NB4 (cell line): ENCODE measurements around the gene SMYD1.

Source experiments
- DNase-seq: peaks from one replicate; pipeline ENCODE4 v3.0.0; 2010; ENCODE audit warnings: low read depth
- H3K4me3 ChIP-seq: one replicate; pipeline ENCODE4 v1.5.1; 2011; ENCODE audit warnings: mild to moderate bottlenecking, low read depth, low read length, moderate library complexity
- MYC ChIP-seq: IDR thresholded peaks from 2 replicates; pipeline ENCODE4 v1.6.1; 2011; ENCODE audit warnings: low read depth, low read length
- POLR2A ChIP-seq: IDR thresholded peaks from 2 replicates; pipeline ENCODE4 v1.6.1; 2011; ENCODE audit warnings: mild to moderate bottlenecking; ENCODE audit not compliant: insufficient read length; ENCODE audit errors: extremely low read depth
- TF ChIP-seq, protein P1 (sequence below): IDR thresholded peaks from 2 replicates; pipeline ENCODE4 v1.6.1; 2011; ENCODE audit warnings: low read depth, low read length
- TF ChIP-seq, protein P2 (sequence below): IDR thresholded peaks from one replicate; pipeline ENCODE4 v1.5.1; 2012; ENCODE audit warnings: low read depth, low read length

The SMYD1 gene

DNA sequence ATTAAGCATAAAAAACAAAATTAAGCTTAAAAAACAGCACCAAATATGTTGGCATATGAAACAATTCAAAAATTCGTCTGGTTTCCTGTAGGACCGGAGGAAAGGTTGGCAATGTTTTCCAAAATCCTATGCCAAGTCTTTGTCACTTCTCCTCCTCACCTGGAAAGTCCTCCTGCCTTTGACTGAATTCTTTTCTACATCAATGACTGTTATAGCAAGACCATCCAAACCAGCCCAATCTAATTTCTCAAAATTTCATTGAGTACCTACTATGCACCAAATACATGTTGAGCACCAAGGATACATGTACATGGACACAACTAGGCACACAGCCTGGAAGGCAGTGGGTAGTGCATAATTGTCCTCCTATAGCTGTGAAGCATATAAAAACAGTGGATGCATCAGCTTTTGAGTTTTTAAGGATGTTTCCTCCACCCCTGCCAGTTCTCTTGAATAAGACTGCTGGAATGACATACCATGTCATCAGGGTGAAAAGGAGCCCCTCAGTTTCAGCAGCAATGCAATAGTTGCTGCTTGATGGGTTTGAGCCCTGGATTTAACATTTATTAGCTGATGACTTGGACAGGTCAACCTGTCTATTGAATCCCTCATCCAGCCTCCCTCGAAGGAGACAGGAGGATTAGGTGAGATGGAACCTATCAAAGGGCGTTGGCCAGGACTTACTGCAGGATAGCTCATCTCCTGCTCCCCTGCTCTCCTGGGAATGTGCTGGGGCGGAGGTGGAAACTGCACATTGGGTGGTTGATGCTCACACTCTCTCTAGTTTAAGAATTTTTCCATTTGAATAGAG, 55.7 kb downstream of the SMYD1 start:
- H3K4me3 ChIP-seq: no peak overlapping the region
- TF ChIP-seq MYC (no peak), POLR2A (no peak)
- TF ChIP-seq, protein P1, sequence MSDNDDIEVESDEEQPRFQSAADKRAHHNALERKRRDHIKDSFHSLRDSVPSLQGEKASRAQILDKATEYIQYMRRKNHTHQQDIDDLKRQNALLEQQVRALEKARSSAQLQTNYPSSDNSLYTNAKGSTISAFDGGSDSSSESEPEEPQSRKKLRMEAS: no peak
- TF ChIP-seq, protein P2, sequence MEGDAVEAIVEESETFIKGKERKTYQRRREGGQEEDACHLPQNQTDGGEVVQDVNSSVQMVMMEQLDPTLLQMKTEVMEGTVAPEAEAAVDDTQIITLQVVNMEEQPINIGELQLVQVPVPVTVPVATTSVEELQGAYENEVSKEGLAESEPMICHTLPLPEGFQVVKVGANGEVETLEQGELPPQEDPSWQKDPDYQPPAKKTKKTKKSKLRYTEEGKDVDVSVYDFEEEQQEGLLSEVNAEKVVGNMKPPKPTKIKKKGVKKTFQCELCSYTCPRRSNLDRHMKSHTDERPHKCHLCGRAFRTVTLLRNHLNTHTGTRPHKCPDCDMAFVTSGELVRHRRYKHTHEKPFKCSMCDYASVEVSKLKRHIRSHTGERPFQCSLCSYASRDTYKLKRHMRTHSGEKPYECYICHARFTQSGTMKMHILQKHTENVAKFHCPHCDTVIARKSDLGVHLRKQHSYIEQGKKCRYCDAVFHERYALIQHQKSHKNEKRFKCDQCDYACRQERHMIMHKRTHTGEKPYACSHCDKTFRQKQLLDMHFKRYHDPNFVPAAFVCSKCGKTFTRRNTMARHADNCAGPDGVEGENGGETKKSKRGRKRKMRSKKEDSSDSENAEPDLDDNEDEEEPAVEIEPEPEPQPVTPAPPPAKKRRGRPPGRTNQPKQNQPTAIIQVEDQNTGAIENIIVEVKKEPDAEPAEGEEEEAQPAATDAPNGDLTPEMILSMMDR: no peak
- DNase-seq: no peak

DNA sequence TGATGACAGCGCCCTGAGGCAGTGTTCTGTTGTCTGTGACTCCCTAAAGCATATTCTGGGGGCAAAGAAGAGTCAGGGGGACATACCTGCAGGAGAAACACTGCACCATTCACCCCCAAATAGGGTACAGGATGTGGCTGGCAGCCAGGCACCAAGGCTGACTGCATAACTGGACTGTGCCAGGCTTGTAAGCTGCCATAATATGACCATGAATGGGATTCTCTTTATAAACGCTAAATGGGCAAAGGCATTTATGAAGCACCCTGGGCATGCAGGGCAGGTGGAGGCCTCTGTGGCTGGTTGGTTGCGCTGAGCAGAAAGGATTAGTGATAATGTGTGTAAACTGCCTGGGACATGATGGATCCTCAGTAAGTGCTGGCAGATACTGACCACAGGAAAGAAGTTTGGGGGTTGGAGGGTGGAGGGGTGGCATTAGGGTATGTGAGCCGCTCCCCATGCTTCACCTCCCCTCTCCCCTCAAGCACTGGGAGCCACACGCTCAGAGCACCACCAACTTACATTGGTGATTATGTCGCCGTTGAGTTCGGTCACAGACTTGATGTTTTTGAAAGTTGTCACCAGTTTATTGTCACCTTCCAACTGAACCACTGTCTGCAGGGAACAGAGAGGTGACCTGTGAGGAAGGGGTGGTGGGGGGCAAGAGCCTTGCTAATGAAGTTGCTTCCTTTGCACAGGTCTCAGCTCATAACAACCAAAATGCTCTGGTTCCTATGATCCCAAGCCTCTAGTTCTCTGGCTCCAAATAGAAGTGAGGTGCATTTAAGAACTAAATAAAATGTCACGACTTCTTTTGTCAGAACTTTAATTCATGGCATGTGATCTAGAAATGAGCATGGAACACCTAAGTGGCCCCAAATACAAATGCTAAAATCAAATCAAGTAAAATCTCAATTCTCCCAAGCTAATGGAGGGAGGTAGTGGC, 56.6 kb downstream of the SMYD1 start:
- no peak for TF ChIP-seq MYC
- TF ChIP-seq, protein P1: no peak
- no peak for TF ChIP-seq POLR2A
- TF ChIP-seq, protein P2: no peak
- H3K4me3 ChIP-seq: no peak overlapping the region
- no peak for DNase-seq

DNA sequence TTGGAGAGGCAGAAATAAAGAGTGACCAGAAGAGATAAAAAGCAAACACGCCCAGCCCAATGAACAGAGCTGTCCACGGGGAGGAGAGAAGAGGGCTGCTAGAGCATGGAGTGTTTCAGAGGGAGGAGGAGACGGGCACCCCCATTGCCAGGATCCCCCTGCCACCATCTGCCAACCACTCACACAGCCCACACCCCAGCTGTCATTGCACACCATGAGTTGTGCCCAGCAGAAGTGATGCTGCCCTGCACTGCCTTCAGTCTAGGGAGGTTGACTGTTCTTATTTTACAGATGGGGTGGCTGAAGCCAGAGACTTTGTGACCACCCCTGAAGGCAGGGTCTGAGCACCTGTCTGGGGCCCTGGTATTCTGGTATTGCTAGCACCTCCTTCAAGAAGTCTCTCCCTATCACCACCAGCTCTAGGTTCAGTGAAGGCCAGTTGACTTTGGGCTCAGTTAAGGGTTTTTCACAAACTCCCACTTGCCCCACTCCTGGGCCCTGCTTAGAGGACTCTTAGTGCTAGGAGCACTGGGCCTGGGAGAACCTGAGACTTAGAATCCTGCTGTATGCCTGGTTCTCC, 57.8 kb downstream of the SMYD1 start:
- TF ChIP-seq, protein P2: no peak
- TF ChIP-seq, protein P1: no peak
- no peak for TF ChIP-seq POLR2A
- no peak for TF ChIP-seq MYC
- no peak overlapping the region for H3K4me3 ChIP-seq
- DNase-seq: no peak

DNA sequence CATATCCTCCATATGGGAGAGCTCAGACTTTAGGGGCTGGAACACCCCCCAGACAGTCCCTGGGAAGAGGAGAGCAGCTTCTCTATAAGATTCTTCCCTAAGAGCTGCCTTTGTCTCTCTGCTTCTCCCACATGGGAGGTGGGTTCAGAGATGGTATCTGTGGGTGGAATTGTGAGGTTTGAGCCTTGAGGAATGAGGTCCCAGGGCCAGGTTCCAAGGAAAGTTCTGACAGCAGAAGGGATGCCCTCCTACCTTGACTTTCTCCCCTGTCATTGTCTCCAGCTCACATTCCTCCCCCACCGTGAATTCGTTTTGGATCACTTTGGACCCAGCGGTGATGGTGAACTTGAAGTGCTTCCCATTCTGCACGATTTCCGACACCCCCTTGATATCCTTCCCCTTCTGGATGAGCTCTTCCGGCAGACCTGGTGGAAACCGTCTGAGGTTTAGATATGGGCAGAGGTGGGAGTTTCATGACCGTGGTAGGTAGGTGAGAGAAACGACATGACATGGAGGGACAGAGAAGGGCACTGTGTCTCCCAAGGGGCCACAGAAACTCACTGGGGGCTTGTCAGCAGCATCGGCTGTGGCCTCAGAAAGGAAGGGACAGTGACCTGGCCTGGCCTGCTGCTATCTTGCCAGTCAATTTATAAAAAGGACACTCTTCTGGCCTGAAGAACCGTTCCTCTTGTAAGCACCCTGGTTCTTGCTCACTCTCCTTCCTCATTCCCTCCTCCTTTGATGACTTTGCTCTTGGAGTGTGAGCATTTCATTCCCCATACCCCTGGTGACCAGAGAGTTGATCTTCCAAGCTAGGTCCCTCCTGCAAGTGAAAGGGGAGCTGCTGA, 58.5 kb downstream of the SMYD1 start:
- no peak overlapping the region for H3K4me3 ChIP-seq
- TF ChIP-seq, protein P1: no peak
- TF ChIP-seq POLR2A (no peak), MYC (no peak)
- TF ChIP-seq, protein P2: no peak
- no peak for DNase-seq
